ENCODE measurements around the gene MYLK4. TPM values are rescaled to one million over a fixed set of nuclear protein-coding genes. Genes with fewer than 3 reads are reported as not detected.

MYLK4 gene
- total RNA-seq, 4 donors from 2014 or later = 0.49 to 1.9 (median 1.0) TPM

- WGBS, 2 donors = 78 to 91% methylated on average over 8 to 10 of the region's 12 CpGs
- Histone ChIP-seq H3K9me3 (no peaks in the 10 kb centered on the region), H3K27ac (no peak overlapping the region), H3K4me1 (no peaks in the 10 kb centered on the region), H3K4me3 (no peak overlapping the region), H3K27me3 (no peaks in the 10 kb centered on the region), H3K36me3 (no peaks in the 10 kb centered on the region)
- intact Hi-C loops (cut with DNase I) = no loop called here
- TF ChIP-seq CTCF (IDR thresholded peaks at IDR 0.05) (no peak), POLR2A (IDR thresholded peaks at IDR 0.05) (no peak)
- DNase-seq = no peak
Measured at GRCh38 chr6:2669067-2669700, 81.5 kb downstream of the MYLK4 start.

- H3K27me3 ChIP-seq = no peaks in the 10 kb centered on the region
- intact Hi-C loops (cut with DNase I) = no loop called here
- H3K27ac ChIP-seq = no peak overlapping the region
- DNase-seq = no peak
- H3K4me1 ChIP-seq = no peaks in the 10 kb centered on the region
- H3K4me3 ChIP-seq = no peak overlapping the region
- no peaks in the 10 kb centered on the region for H3K36me3 ChIP-seq
- TF ChIP-seq POLR2A (IDR thresholded peaks at IDR 0.05) (no peak), CTCF (IDR thresholded peaks at IDR 0.05) (no peak)
- WGBS, 2 donors = 86 to 89% methylated on average over 7 of the region's 7 CpGs
- H3K9me3 ChIP-seq = no peaks in the 10 kb centered on the region
Measured at GRCh38 chr6:2667617-2668016, 83.1 kb downstream of the MYLK4 start.

GRCh38 chr6:2666906-2667575 is 83.7 kb downstream of the MYLK4 start:
- 91 to 93% methylated on average over 6 of the region's 6 CpGs for WGBS, 2 donors
- H3K27me3 ChIP-seq = no peaks in the 10 kb centered on the region
- H3K9me3 ChIP-seq = no peaks in the 10 kb centered on the region
- H3K27ac ChIP-seq = no peak overlapping the region
- no peak for DNase-seq
- H3K36me3 ChIP-seq = no peaks in the 10 kb centered on the region
- no peak overlapping the region for H3K4me3 ChIP-seq
- H3K4me1 ChIP-seq = no peaks in the 10 kb centered on the region
- intact Hi-C loops (cut with DNase I) = no loop called here
- TF ChIP-seq POLR2A (IDR thresholded peaks at IDR 0.05) = no peak
- no peak for TF ChIP-seq CTCF (IDR thresholded peaks at IDR 0.05)

- 43 to 56% methylated on average over 7 to 9 of the region's 11 CpGs for WGBS, 2 donors
- H3K36me3 ChIP-seq = no peaks in the 10 kb centered on the region
- TF ChIP-seq POLR2A (IDR thresholded peaks at IDR 0.05) = no peak
- TF ChIP-seq CTCF (IDR thresholded peaks at IDR 0.05) = no peak
- no peaks in the 10 kb centered on the region for H3K9me3 ChIP-seq
- H3K27ac ChIP-seq = no peak overlapping the region
- no peak for DNase-seq
- intact Hi-C loops (cut with DNase I) = no loop called here
- no peaks in the 10 kb centered on the region for H3K4me1 ChIP-seq
- H3K4me3 ChIP-seq = no peak overlapping the region
- H3K27me3 ChIP-seq = no peaks in the 10 kb centered on the region
Measured at GRCh38 chr6:2665146-2666070, 85.3 kb downstream of the MYLK4 start.

GRCh38 chr6:2663123-2663522 is 87.6 kb downstream of the MYLK4 start:
- DNase-seq = no peak
- Histone ChIP-seq H3K36me3 (no peaks in the 10 kb centered on the region), H3K9me3 (no peaks in the 10 kb centered on the region), H3K27ac (no peak overlapping the region), H3K27me3 (no peaks in the 10 kb centered on the region), H3K4me1 (peaks cover 0 to 10% (median 0%) of the 10 kb centered on the region in 3 donors), H3K4me3 (no peak overlapping the region)
- intact Hi-C loops (cut with DNase I) = no loop called here
- WGBS, 2 donors = 73 to 79% methylated on average over 3 to 4 of the region's 4 CpGs
- TF ChIP-seq POLR2A (IDR thresholded peaks at IDR 0.05) (no peak), CTCF (IDR thresholded peaks at IDR 0.05) (no peak)

Measured in esophagus squamous epithelium (tissue), 5 donors.